Measurements from ENCODE around the gene CAPZA2.

Gene CAPZA2

GRCh38 chr7:116834815-116835504 is 27.4 kb upstream of the CAPZA2 start:
- Histone ChIP-seq H3K27ac (ENCODE audit: extremely low read depth, low read depth, low read length) (no peak overlapping the region), H3K4me1 (ENCODE audit: control insufficient read depth, insufficient read depth, low read length) (no peaks in the 10 kb centered on the region), H3K9me3 (ENCODE audit: control insufficient read depth, insufficient read depth, low read depth, low read length) (no peaks in the 10 kb centered on the region), H3K36me3 (ENCODE audit: control insufficient read depth in 2 of 2, insufficient read depth in 1 of 2, low read length in 2 of 2) (no peaks in the 10 kb centered on the region), H3K4me3 (ENCODE audit: low read depth, low read length) (no peak overlapping the region)
- 0 out of 2 replicates have a peak, but pooled peaks have one; percentile 25 for TF ChIP-seq ZNF600 (tag by site-specific recombination; IDR thresholded peaks at IDR 0.05)
- peak; percentile 38; the same call in 1 of the 2 replicates for TF ChIP-seq ZBTB20 (tag by site-specific recombination; IDR thresholded peaks at IDR 0.05)
- no peak for TF ChIP-seq KLF1 (tag by site-specific recombination; IDR thresholded peaks at IDR 0.05)
- CTCF ChIA-PET: interaction anchor here (0.6 kb wide), 3 partner anchors 662 to 1095 kb away, joined by 3 to 4 read pairs (median 3); no protein-coding TSS in a partner anchor
- POLR2A ChIA-PET: no interaction called here

GRCh38 chr7:116836048-116836447 is 26.3 kb upstream of the CAPZA2 start:
- ChIA-PET CTCF (interaction anchor here (0.7 kb wide), 1 partner anchor 259 kb away, joined by 3 read pairs; no protein-coding TSS in a partner anchor), POLR2A (no interaction called here)
- Histone ChIP-seq H3K27ac (ENCODE audit: extremely low read depth, low read depth, low read length) (no peak overlapping the region), H3K4me1 (ENCODE audit: control insufficient read depth, insufficient read depth, low read length) (no peaks in the 10 kb centered on the region), H3K9me3 (ENCODE audit: control insufficient read depth, insufficient read depth, low read depth, low read length) (no peaks in the 10 kb centered on the region), H3K4me3 (ENCODE audit: low read depth, low read length) (no peak overlapping the region), H3K36me3 (ENCODE audit: control insufficient read depth in 2 of 2, insufficient read depth in 1 of 2, low read length in 2 of 2) (no peaks in the 10 kb centered on the region)
- TF ChIP-seq ZNF292 (tag by site-specific recombination; IDR thresholded peaks at IDR 0.05; ENCODE audit: borderline replicate concordance, low read depth) (no peak), ZNF311 (tag by site-specific recombination; IDR thresholded peaks at IDR 0.05; ENCODE audit: borderline replicate concordance) (no peak), OSR2 (tag by site-specific recombination; IDR thresholded peaks at IDR 0.05) (no peak), ZNF157 (tag by site-specific recombination; IDR thresholded peaks at IDR 0.05) (no peak)

GRCh38 chr7:116836911-116837310 is 25.5 kb upstream of the CAPZA2 start:
- no peak overlapping the region for H3K27ac ChIP-seq (ENCODE audit: extremely low read depth, low read depth, low read length)
- no peak for TF ChIP-seq ZNF555 (tag by site-specific recombination; conservative IDR thresholded peaks at IDR 0.05)
- TF ChIP-seq ZSCAN16 (tag by site-specific recombination; IDR thresholded peaks at IDR 0.05): no peak
- TF ChIP-seq ZNF548 (tag by site-specific recombination; IDR thresholded peaks at IDR 0.05): no peak
- H3K4me1 ChIP-seq (ENCODE audit: control insufficient read depth, insufficient read depth, low read length): no peaks in the 10 kb centered on the region
- CTCF ChIA-PET: no interaction called here
- H3K4me3 ChIP-seq (ENCODE audit: low read depth, low read length): no peak overlapping the region
- H3K9me3 ChIP-seq (ENCODE audit: control insufficient read depth, insufficient read depth, low read depth, low read length): no peaks in the 10 kb centered on the region
- POLR2A ChIA-PET: no interaction called here
- H3K36me3 ChIP-seq (ENCODE audit: control insufficient read depth in 2 of 2, insufficient read depth in 1 of 2, low read length in 2 of 2): no peaks in the 10 kb centered on the region

- Histone ChIP-seq H3K36me3 (ENCODE audit: control insufficient read depth in 2 of 2, insufficient read depth in 1 of 2, low read length in 2 of 2) (no peaks in the 10 kb centered on the region), H3K4me1 (ENCODE audit: control insufficient read depth, insufficient read depth, low read length) (no peaks in the 10 kb centered on the region), H3K27ac (ENCODE audit: extremely low read depth, low read depth, low read length) (no peak overlapping the region), H3K9me3 (ENCODE audit: control insufficient read depth, insufficient read depth, low read depth, low read length) (no peaks in the 10 kb centered on the region), H3K4me3 (ENCODE audit: low read depth, low read length) (no peak overlapping the region)
- ChIA-PET POLR2A (no interaction called here), CTCF (no interaction called here)
- no peak for TF ChIP-seq ZNF174 (tag by site-specific recombination; IDR thresholded peaks at IDR 0.05)
- no peak for TF ChIP-seq KLF17 (tag by site-specific recombination; IDR thresholded peaks at IDR 0.05)
- TF ChIP-seq SCRT1 (tag by site-specific recombination; IDR thresholded peaks at IDR 0.05; ENCODE audit: borderline replicate concordance): no peak
- TF ChIP-seq ZBTB1 (tag by site-specific recombination; IDR thresholded peaks at IDR 0.05): no peak
- TF ChIP-seq KLF16 (tag by site-specific recombination; IDR thresholded peaks at IDR 0.05): no peak
- TF ChIP-seq ZNF157 (tag by site-specific recombination; IDR thresholded peaks at IDR 0.05): no peak
- TF ChIP-seq OVOL3 (tag by site-specific recombination; IDR thresholded peaks at IDR 0.05): no peak
- TF ChIP-seq ZNF626 (tag by site-specific recombination; IDR thresholded peaks at IDR 0.05): no peak
These were observed 24.8 kb upstream of the CAPZA2 start for GRCh38 chr7:116837586-116837985.

All from HEK293 (cell line).